ENCODE data around the gene NBDY. TPM values are rescaled to one million over a fixed set of nuclear protein-coding genes. Genes with fewer than 3 reads are reported as not detected.
A peak's percentile ranks its signal among the peaks of the same experiment; 100 is the strongest.
"Not testable (repeated sequence)": the region's sequence is repeated elsewhere in the genome, so short reads cannot be mapped to it uniquely, and the experiment has no call there.

Gene NBDY
- total and polyA plus RNA-seq, 2 donors (not counting 3 experiments of a cell fraction or from before 2014, with no cell fraction given), result 33.0 to 57.3 TPM

DNA sequence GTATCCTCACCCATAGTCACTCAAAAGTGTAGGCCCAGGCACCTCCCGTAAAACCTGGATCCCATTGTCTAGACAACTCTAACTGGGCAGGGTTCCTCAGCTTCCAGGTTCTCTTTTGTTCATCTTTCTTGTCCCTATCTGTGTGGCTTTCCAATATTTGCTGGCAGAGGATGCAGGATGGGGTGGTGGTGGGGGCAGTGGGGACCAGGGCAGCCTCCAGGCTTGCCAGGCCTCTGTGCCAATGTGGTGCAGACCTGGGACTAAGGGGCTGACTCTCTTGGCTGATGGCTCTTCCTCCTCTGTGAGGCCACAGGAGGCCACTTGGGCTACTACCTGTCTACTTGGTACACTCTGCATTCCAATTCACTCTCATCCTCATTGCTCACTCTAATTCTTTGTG is 76.4 kb downstream of the NBDY start:
- Histone ChIP-seq H3K27ac (ENCODE audit: insufficient read depth, low read depth, low read length) (no peak overlapping the region), H3K27me3 (ENCODE audit: control insufficient read depth in 2 of 2, insufficient read depth in 2 of 2, low read length in 2 of 2) (no peaks in the 10 kb centered on the region), H2AFZ (ENCODE audit: low read depth, low read length) (no peak overlapping the region), H3K36me3 (ENCODE audit: control insufficient read depth in 2 of 2, extremely low read depth in 1 of 2, insufficient read depth in 2 of 2, low read length in 2 of 2) (no peaks in the 10 kb centered on the region), H3K9me1 (replicated peaks; ENCODE audit: control insufficient read depth, extremely low read depth, insufficient read depth, low read length) (no peaks in the 10 kb centered on the region), H3K4me1 (ENCODE audit: control insufficient read depth, extremely low read depth, insufficient read depth, low read length) (no peaks in the 10 kb centered on the region), H3K9ac (replicated peaks; ENCODE audit: extremely low read depth, insufficient read depth, low read length) (no peak overlapping the region), H3K79me2 (ENCODE audit: control insufficient read depth, insufficient read depth, low read length) (no peaks in the 10 kb centered on the region), H4K20me1 (replicated peaks; ENCODE audit: control insufficient read depth, extremely low read depth, insufficient read depth, low read length) (no peaks in the 10 kb centered on the region), H3K4me3 (replicated peaks in 1 of 3; ENCODE audit: insufficient read depth in 1 of 3, low read depth in 1 of 3, low read length in 3 of 3) (no peak overlapping the region), H3K4me2 (ENCODE audit: insufficient read depth, low read length) (no peak overlapping the region), H3K9me3 (replicated peaks; ENCODE audit: control insufficient read depth, insufficient read depth, low read length) (no peaks in the 10 kb centered on the region)
- dilution Hi-C loops (cut with MboI; ENCODE audit: extremely low pct_ligation_motif_present, low sequenced_read_pairs) (no loop called here), intact Hi-C loops (cut with micrococcal nuclease) (no loop called here)
- no TSS peak for BruUV-seq (replicated peaks)
- ChIA-PET POLR2A (no interaction called here), CTCF (no interaction called here)
- TF ChIP-seq GATA2 (IDR thresholded peaks at IDR 0.05; ENCODE audit: insufficient read depth, insufficient read length, low read depth, low read length) (no peak), JUN (IDR thresholded peaks at IDR 0.05; ENCODE audit: borderline replicate concordance, insufficient read depth, insufficient read length, low read depth) (no peak), POLR2A (IDR thresholded peaks at IDR 0.05; ENCODE audit: low read depth, low read length) (no peak), MYC (IDR thresholded peaks at IDR 0.05; ENCODE audit: low read depth, low read length) (no peak), FOS (IDR thresholded peaks at IDR 0.05; ENCODE audit: borderline replicate concordance, insufficient read depth, low read length) (no peak), POLR2AphosphoS5 (IDR thresholded peaks at IDR 0.05; ENCODE audit: insufficient read depth, low read depth, low read length) (no peak)
- TF ChIP-seq, protein P1, sequence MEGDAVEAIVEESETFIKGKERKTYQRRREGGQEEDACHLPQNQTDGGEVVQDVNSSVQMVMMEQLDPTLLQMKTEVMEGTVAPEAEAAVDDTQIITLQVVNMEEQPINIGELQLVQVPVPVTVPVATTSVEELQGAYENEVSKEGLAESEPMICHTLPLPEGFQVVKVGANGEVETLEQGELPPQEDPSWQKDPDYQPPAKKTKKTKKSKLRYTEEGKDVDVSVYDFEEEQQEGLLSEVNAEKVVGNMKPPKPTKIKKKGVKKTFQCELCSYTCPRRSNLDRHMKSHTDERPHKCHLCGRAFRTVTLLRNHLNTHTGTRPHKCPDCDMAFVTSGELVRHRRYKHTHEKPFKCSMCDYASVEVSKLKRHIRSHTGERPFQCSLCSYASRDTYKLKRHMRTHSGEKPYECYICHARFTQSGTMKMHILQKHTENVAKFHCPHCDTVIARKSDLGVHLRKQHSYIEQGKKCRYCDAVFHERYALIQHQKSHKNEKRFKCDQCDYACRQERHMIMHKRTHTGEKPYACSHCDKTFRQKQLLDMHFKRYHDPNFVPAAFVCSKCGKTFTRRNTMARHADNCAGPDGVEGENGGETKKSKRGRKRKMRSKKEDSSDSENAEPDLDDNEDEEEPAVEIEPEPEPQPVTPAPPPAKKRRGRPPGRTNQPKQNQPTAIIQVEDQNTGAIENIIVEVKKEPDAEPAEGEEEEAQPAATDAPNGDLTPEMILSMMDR (IDR thresholded peaks at IDR 0.05; ENCODE audit: extremely low read depth in 1 of 2, insufficient read depth in 1 of 2, low read depth in 1 of 2, low read length in 2 of 2), result no peak
- FAIRE-seq (no peak), DNase-seq (ENCODE audit: low read depth, low spot score) (no peak)

DNA sequence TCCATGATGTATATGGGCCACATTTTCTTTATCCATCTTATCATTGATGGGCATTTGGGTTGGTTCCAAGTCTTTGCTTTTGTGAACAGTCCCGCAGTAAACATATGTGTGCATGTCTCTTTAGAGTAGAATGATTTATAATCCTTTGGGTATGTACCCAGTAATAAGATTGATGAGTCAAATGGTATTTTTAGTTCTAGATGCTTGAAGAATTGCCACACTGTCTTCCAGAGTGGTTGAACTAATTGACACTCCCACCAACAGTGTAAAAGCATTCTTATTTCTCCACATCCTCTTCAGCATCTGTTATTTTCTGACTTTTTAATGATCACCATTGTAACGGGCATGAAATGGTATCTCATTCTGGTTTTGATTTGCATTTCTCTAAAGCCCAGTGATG is 77.1 kb downstream of the NBDY start:
- H2AFZ ChIP-seq (ENCODE audit: low read depth, low read length); H3K4me3 ChIP-seq (replicated peaks in 1 of 3; ENCODE audit: insufficient read depth in 1 of 3, low read depth in 1 of 3, low read length in 3 of 3); H3K9ac ChIP-seq (replicated peaks; ENCODE audit: extremely low read depth, insufficient read depth, low read length); H4K20me1 ChIP-seq (replicated peaks; ENCODE audit: control insufficient read depth, extremely low read depth, insufficient read depth, low read length); DNase-seq (ENCODE audit: low read depth, low spot score); H3K4me2 ChIP-seq (ENCODE audit: insufficient read depth, low read length); H3K27ac ChIP-seq (ENCODE audit: insufficient read depth, low read depth, low read length); BruUV-seq (replicated peaks); intact Hi-C loops (cut with micrococcal nuclease); H3K27me3 ChIP-seq (ENCODE audit: control insufficient read depth in 2 of 2, insufficient read depth in 2 of 2, low read length in 2 of 2); H3K36me3 ChIP-seq (ENCODE audit: control insufficient read depth in 2 of 2, extremely low read depth in 1 of 2, insufficient read depth in 2 of 2, low read length in 2 of 2); H3K9me1 ChIP-seq (replicated peaks; ENCODE audit: control insufficient read depth, extremely low read depth, insufficient read depth, low read length); H3K9me3 ChIP-seq (replicated peaks; ENCODE audit: control insufficient read depth, insufficient read depth, low read length); POLR2A ChIA-PET; H3K4me1 ChIP-seq (ENCODE audit: control insufficient read depth, extremely low read depth, insufficient read depth, low read length); CTCF ChIA-PET; dilution Hi-C loops (cut with MboI; ENCODE audit: extremely low pct_ligation_motif_present, low sequenced_read_pairs); H3K79me2 ChIP-seq (ENCODE audit: control insufficient read depth, insufficient read depth, low read length): not testable (repeated sequence)
- FAIRE-seq, result peak; percentile 21
